Nephron (organoid): ENCODE data around the gene CAST.
"Not testable (repeated sequence)": the region's sequence is repeated elsewhere in the genome, so short reads cannot be mapped to it uniquely, and the experiment has no call there.

Experiments used
- H3K27ac Mint-ChIP-seq, 3 experiments: 2 replicates each; pipeline ENCODE4 v1.8.0; 2020; ENCODE audit warnings: mixed read lengths in 3 of 3, mild to moderate bottlenecking in 2 of 3, moderate library complexity in 1 of 3
- H3K27me3 Mint-ChIP-seq: 2 replicates; pipeline ENCODE4 v1.8.0; 2021; ENCODE audit warnings: low read depth, mild to moderate bottlenecking, moderate library complexity, mixed read lengths
- H3K36me3 Mint-ChIP-seq: 2 replicates; pipeline ENCODE4 v1.8.0; 2020; ENCODE audit warnings: low read depth, mixed read lengths
- H3K4me1 Mint-ChIP-seq: 2 replicates; pipeline ENCODE4 v1.8.0; 2020; ENCODE audit warnings: mixed read lengths
- H3K4me3 Mint-ChIP-seq, 3 experiments: 2 replicates each; pipeline ENCODE4 v1.8.0; 2020; ENCODE audit warnings: mild to moderate bottlenecking in 3 of 3, mixed read lengths in 3 of 3, moderate library complexity in 2 of 3
- H3K9me3 Mint-ChIP-seq: 2 replicates; pipeline ENCODE4 v1.8.0; 2020; ENCODE audit warnings: mixed read lengths
- CTCF ChIP-seq, 3 experiments: fragments of 200-600 bp; sonication (generic); IDR thresholded peaks; one replicate each; pipeline ENCODE4 v1.5.0; 2021; ENCODE audit warnings: antibody characterized with exemption in 3 of 3; ENCODE audit not compliant: unreplicated experiment in 3 of 3

The CAST gene

GRCh38 chr5:96742538-96742937 is 80.4 kb downstream of the CAST start:
- peaks cover 69% of the 10 kb centered on the region for H3K36me3 Mint-ChIP-seq
- no peaks in the 10 kb centered on the region for H3K4me1 Mint-ChIP-seq
- no peak for TF ChIP-seq CTCF (IDR thresholded peaks at IDR 0.05; ENCODE audit: unreplicated experiment in 3 of 3)
- no peaks in the 10 kb centered on the region for H3K27me3 Mint-ChIP-seq
- peak overlapping the region in 1 of 3 experiments; percentile 44 for H3K27ac Mint-ChIP-seq
- no peak overlapping the region for H3K4me3 Mint-ChIP-seq
- no peaks in the 10 kb centered on the region for H3K9me3 Mint-ChIP-seq

- Mint-ChIP-seq H3K9me3 (no peaks in the 10 kb centered on the region), H3K27me3 (no peaks in the 10 kb centered on the region), H3K36me3 (peaks cover 70% of the 10 kb centered on the region), H3K4me1 (no peaks in the 10 kb centered on the region), H3K4me3 (no peak overlapping the region), H3K27ac (peak overlapping the region in 1 of 3 experiments; percentile 44)
- TF ChIP-seq CTCF (IDR thresholded peaks at IDR 0.05; ENCODE audit: unreplicated experiment in 3 of 3): no peak
These were observed 81.0 kb downstream of the CAST start for GRCh38 chr5:96743065-96743768.

DNA sequence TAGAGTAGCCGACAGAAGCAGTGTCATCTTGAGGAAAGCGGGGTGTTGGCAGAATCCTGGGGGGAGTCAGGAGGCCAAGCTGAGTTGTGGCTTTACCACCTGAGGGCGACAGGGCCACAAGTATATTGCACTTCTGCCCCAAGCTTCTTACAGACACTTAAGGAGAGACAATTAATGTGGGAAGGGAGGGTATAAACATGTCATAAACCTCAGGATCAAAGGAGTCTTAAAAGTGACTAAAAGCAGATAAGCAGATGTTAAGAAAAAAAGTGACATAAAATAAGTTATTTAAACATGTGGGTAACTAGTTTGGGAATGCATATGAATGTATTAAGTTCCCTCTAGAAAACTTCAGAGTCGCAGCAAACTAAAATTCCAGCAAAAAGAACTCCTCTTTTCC is 81.6 kb downstream of the CAST start:
- H3K36me3 Mint-ChIP-seq: peaks cover 73% of the 10 kb centered on the region
- no peak overlapping the region for H3K4me3 Mint-ChIP-seq
- H3K4me1 Mint-ChIP-seq: no peaks in the 10 kb centered on the region
- no peaks in the 10 kb centered on the region for H3K27me3 Mint-ChIP-seq
- no peak overlapping the region for H3K27ac Mint-ChIP-seq
- no peak for TF ChIP-seq CTCF (IDR thresholded peaks at IDR 0.05; ENCODE audit: unreplicated experiment in 3 of 3)
- H3K9me3 Mint-ChIP-seq: no peaks in the 10 kb centered on the region

GRCh38 chr5:96744218-96744617 is 82.0 kb downstream of the CAST start:
- not testable (repeated sequence) for H3K27me3 Mint-ChIP-seq, H3K27ac Mint-ChIP-seq, H3K9me3 Mint-ChIP-seq, H3K4me3 Mint-ChIP-seq, H3K4me1 Mint-ChIP-seq
- H3K36me3 Mint-ChIP-seq: peaks cover 78% of the 10 kb centered on the region

DNA sequence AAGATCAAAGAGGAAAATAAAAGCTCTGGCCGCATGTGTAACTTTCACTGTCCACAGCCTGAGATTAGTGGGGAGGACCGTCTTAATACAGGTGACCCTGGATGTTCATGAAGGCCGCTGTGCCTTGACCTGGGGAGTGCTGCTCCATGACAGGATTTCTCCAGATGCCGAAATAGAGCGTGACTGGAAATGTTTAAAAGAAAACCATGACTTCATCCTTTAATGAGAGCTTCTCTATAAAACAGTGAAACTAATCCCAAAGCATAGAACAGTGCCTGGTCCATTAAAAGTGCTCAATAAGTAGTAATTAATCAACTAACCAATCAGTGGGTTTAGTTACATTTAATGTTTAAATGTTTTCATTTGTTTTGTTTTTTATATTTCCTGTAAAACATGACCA is 82.8 kb downstream of the CAST start:
- Mint-ChIP-seq H3K27ac (no peak overlapping the region), H3K27me3 (no peaks in the 10 kb centered on the region), H3K36me3 (peaks cover 76% of the 10 kb centered on the region), H3K9me3 (no peaks in the 10 kb centered on the region), H3K4me3 (no peak overlapping the region), H3K4me1 (no peaks in the 10 kb centered on the region)
- no peak for TF ChIP-seq CTCF (IDR thresholded peaks at IDR 0.05; ENCODE audit: unreplicated experiment in 3 of 3)

DNA sequence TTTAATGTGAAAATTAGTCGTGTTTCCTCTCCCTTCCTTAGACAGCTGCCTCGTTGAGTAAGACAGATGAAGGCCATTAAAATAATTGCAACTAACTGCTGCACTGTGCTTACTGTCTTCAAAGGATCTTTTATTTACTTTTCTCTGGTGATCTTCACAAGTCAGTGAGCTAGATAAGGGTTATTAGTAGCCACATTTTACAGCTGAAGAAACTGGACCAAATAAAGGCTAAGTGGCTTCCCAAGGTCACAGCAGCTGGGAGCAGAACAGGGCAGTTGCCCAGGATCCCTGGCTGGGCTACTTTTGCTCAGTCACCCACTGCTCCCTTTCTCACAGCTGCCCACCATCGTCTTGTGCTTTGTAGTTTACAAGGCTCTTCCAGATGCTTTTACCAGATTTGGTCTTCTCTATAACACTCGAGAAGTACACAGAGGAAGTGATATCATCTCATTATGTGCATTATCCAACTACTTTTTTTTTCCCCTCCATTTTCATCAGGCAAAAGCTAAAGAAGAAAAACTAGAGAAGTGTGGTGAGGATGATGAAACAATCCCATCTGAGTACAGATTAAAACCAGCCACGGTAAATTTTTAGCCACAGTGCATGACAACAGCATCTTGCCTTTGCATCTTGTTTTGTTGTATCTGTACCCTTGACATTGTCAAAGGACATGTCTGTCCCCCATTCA is 83.8 kb downstream of the CAST start:
- no peak overlapping the region for H3K4me3 Mint-ChIP-seq
- H3K27me3 Mint-ChIP-seq: no peaks in the 10 kb centered on the region
- no peak overlapping the region for H3K27ac Mint-ChIP-seq
- no peaks in the 10 kb centered on the region for H3K4me1 Mint-ChIP-seq
- TF ChIP-seq CTCF (IDR thresholded peaks at IDR 0.05; ENCODE audit: unreplicated experiment in 3 of 3): no peak
- no peaks in the 10 kb centered on the region for H3K9me3 Mint-ChIP-seq
- peaks cover 69% of the 10 kb centered on the region for H3K36me3 Mint-ChIP-seq
